GM21423 (cell line): ENCODE measurements around the gene MDP1.
"Not testable (repeated sequence)": the region's sequence is repeated elsewhere in the genome, so short reads cannot be mapped to it uniquely, and the experiment has no call there.

Experiments
- ATAC-seq: cut with Tn5 transposase; IDR thresholded peaks from one replicate; pipeline ENCODE4 v1.9.1; 2021; ENCODE audit warnings: mild to moderate bottlenecking, moderate library complexity; ENCODE audit not compliant: unreplicated experiment

The MDP1 gene

GRCh38 chr14:24251880-24252288, 36.0 kb upstream of the MDP1 start:
- no peak for ATAC-seq

GRCh38 chr14:24250354-24250753, 34.5 kb upstream of the MDP1 start:
- ATAC-seq = no peak

- ATAC-seq = no peak
Observed at GRCh38 chr14:24249230-24250021, 33.6 kb upstream of the MDP1 start.

- no peak for ATAC-seq
Observed at GRCh38 chr14:24247422-24247821, 31.6 kb upstream of the MDP1 start.

- ATAC-seq = no peak
Observed at GRCh38 chr14:24246765-24247212, 30.9 kb upstream of the MDP1 start.

GRCh38 chr14:24245350-24245749, 29.5 kb upstream of the MDP1 start:
- not testable (repeated sequence) for ATAC-seq

GRCh38 chr14:24243336-24243836, 27.5 kb upstream of the MDP1 start:
- ATAC-seq = no peak

GRCh38 chr14:24241829-24242443, 26.1 kb upstream of the MDP1 start:
- ATAC-seq = peak; percentile 80

- ATAC-seq = no peak
Observed at GRCh38 chr14:24240110-24240918, 24.4 kb upstream of the MDP1 start.

GRCh38 chr14:24238527-24239037, 22.7 kb upstream of the MDP1 start:
- ATAC-seq = no peak

GRCh38 chr14:24238123-24238522, 22.3 kb upstream of the MDP1 start:
- no peak for ATAC-seq

GRCh38 chr14:24237463-24237955, 21.6 kb upstream of the MDP1 start:
- ATAC-seq = no peak

GRCh38 chr14:24236689-24237462, 21.0 kb upstream of the MDP1 start:
- no peak for ATAC-seq

GRCh38 chr14:24235804-24236688, 20.2 kb upstream of the MDP1 start:
- ATAC-seq = no peak

GRCh38 chr14:24234095-24235005, 18.5 kb upstream of the MDP1 start:
- ATAC-seq = no peak

- ATAC-seq = no peak
Observed at GRCh38 chr14:24233538-24233866, 17.6 kb upstream of the MDP1 start.

GRCh38 chr14:24232645-24233537, 17.0 kb upstream of the MDP1 start, which contains the start of gene GMPR2:
GMPR2 (plus strand) TSS chr14:24232929; CDS start chr14:24233254, 325 bp downstream.
- ATAC-seq = peak; percentile 57
